IPS DF 6.9 (cell line): Measurements from ENCODE around the gene KIF2A.

Experiments
- DNase-seq: peaks from one replicate; pipeline ENCODE4 v3.0.0-alpha.2; 2013; ENCODE audit warnings: low read depth, low spot score
- H3K27ac ChIP-seq: one replicate; pipeline ENCODE4 v1.5.1; 2013; ENCODE audit warnings: low read length, control low read depth
- H3K27me3 ChIP-seq: 2 replicates; pipeline ENCODE4 v1.6.1; 2013; ENCODE audit warnings: mild to moderate bottlenecking, low read length; ENCODE audit not compliant: control insufficient read depth, insufficient read depth
- H3K36me3 ChIP-seq: 2 replicates; pipeline ENCODE4 v1.6.1; 2013; ENCODE audit warnings: low read length; ENCODE audit not compliant: control insufficient read depth, insufficient read depth
- H3K4me1 ChIP-seq: 2 replicates; pipeline ENCODE4 v1.6.1; 2013; ENCODE audit warnings: low read length; ENCODE audit not compliant: control insufficient read depth, insufficient read depth
- H3K4me3 ChIP-seq: 2 replicates; pipeline ENCODE4 v1.5.1; 2013; ENCODE audit warnings: mild to moderate bottlenecking, low read length
- H3K9me3 ChIP-seq: 2 replicates; pipeline ENCODE4 v1.6.1; 2013; ENCODE audit warnings: low read length, inconsistent platforms; ENCODE audit not compliant: control insufficient read depth, insufficient read depth
- WGBS: extraction: QIAGEN DNeasy Blood & Tissue Kit; methylation state at CpG from one replicate; pipeline ENCODE4 v1.1.7; 2013; ENCODE audit warnings: mixed read lengths, missing lambda C conversion rate; ENCODE audit not compliant: insufficient read length, insufficient coverage; 5-methylcytosine and 5-hydroxymethylcytosine counted together

Gene KIF2A

GRCh38 chr5:62342476-62342837, 36.5 kb downstream of the KIF2A start:
- Histone ChIP-seq H3K27ac (no peak overlapping the region), H3K4me1 (no peaks in the 10 kb centered on the region), H3K4me3 (no peak overlapping the region), H3K36me3 (no peaks in the 10 kb centered on the region), H3K9me3 (no peaks in the 10 kb centered on the region), H3K27me3 (no peaks in the 10 kb centered on the region)
- WGBS = no CpG with 5 or more reads among the region's 2 CpGs
- DNase-seq = no peak

- DNase-seq = no peak
- Histone ChIP-seq H3K27me3 (no peaks in the 10 kb centered on the region), H3K9me3 (no peaks in the 10 kb centered on the region), H3K4me1 (no peaks in the 10 kb centered on the region), H3K4me3 (no peak overlapping the region), H3K27ac (no peak overlapping the region), H3K36me3 (no peaks in the 10 kb centered on the region)
- 100% methylated on average over 1 of the region's 1 CpG for WGBS
These were observed 37.4 kb downstream of the KIF2A start for GRCh38 chr5:62343428-62343827.

- Histone ChIP-seq H3K4me1 (no peaks in the 10 kb centered on the region), H3K4me3 (no peak overlapping the region), H3K9me3 (no peaks in the 10 kb centered on the region), H3K27ac (no peak overlapping the region), H3K27me3 (no peaks in the 10 kb centered on the region), H3K36me3 (peaks cover 4% of the 10 kb centered on the region; the same call in 1 of the 2 replicates)
- WGBS = no CpG with 5 or more reads among the region's 2 CpGs
- no peak for DNase-seq
These were observed 40.7 kb downstream of the KIF2A start for GRCh38 chr5:62346748-62347147.

- Histone ChIP-seq H3K4me3 (no peak overlapping the region), H3K27me3 (no peaks in the 10 kb centered on the region), H3K4me1 (no peaks in the 10 kb centered on the region), H3K27ac (no peak overlapping the region), H3K36me3 (peaks cover 4% of the 10 kb centered on the region; the same call in 1 of the 2 replicates), H3K9me3 (no peaks in the 10 kb centered on the region)
- WGBS = 100% methylated on average over 1 of the region's 1 CpG
- no peak for DNase-seq
These were observed 41.9 kb downstream of the KIF2A start for GRCh38 chr5:62347928-62348327.

- no peak for DNase-seq
- Histone ChIP-seq H3K27ac (no peak overlapping the region), H3K27me3 (no peaks in the 10 kb centered on the region), H3K9me3 (no peaks in the 10 kb centered on the region), H3K4me1 (no peaks in the 10 kb centered on the region), H3K36me3 (peaks cover 4% of the 10 kb centered on the region; the same call in 1 of the 2 replicates), H3K4me3 (no peak overlapping the region)
- no CpG with 5 or more reads among the region's 1 CpG for WGBS
These were observed 42.9 kb downstream of the KIF2A start for GRCh38 chr5:62348723-62349481.

GRCh38 chr5:62354028-62354874, 48.2 kb downstream of the KIF2A start:
- Histone ChIP-seq H3K4me3 (no peak overlapping the region), H3K27me3 (no peaks in the 10 kb centered on the region), H3K36me3 (peaks cover 4% of the 10 kb centered on the region; the same call in 1 of the 2 replicates), H3K4me1 (no peaks in the 10 kb centered on the region), H3K9me3 (no peaks in the 10 kb centered on the region), H3K27ac (no peak overlapping the region)
- no peak for DNase-seq

GRCh38 chr5:62362701-62363100, 56.7 kb downstream of the KIF2A start:
- Histone ChIP-seq H3K9me3 (no peaks in the 10 kb centered on the region), H3K27me3 (no peaks in the 10 kb centered on the region), H3K27ac (no peak overlapping the region), H3K36me3 (peaks cover 5% of the 10 kb centered on the region; the same call in 1 of the 2 replicates), H3K4me3 (no peak overlapping the region), H3K4me1 (no peaks in the 10 kb centered on the region)
- no peak for DNase-seq
- no CpG with 5 or more reads among the region's 3 CpGs for WGBS

- no peaks in the 10 kb centered on the region for H3K27me3 ChIP-seq
- WGBS = no CpG with 5 or more reads among the region's 2 CpGs
- H3K9me3 ChIP-seq = no peaks in the 10 kb centered on the region
- no peak for DNase-seq
- H3K4me3 ChIP-seq = no peak overlapping the region
- no peak overlapping the region for H3K27ac ChIP-seq
- peaks cover 3% of the 10 kb centered on the region; the same call in 1 of the 2 replicates for H3K36me3 ChIP-seq
- H3K4me1 ChIP-seq = no peaks in the 10 kb centered on the region
These were observed 63.0 kb downstream of the KIF2A start for GRCh38 chr5:62369039-62369438.

DNA sequence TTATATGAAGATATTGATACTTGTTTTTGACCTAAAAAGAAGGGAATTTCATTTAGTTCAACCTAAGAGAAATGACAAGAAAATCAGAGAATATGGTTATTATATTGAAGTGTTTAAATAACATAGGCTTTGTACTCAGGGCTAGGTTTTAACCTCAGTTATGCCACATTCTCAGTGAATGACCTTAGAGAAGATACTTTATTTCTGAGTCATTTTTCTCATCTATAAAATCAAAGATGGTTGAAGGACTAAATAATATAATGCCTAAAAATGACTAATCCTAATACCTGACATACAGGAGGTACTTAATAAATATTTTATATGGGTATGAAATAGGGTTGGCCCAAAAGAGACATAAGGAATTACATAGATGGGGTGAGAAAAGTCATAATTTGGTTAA, 65.4 kb downstream of the KIF2A start:
- no peak for DNase-seq
- peaks cover 3% of the 10 kb centered on the region; the same call in 1 of the 2 replicates for H3K36me3 ChIP-seq
- H3K27ac ChIP-seq = no peak overlapping the region
- no peaks in the 10 kb centered on the region for H3K9me3 ChIP-seq
- no peak overlapping the region for H3K4me3 ChIP-seq
- no peaks in the 10 kb centered on the region for H3K27me3 ChIP-seq
- no peaks in the 10 kb centered on the region for H3K4me1 ChIP-seq

DNA sequence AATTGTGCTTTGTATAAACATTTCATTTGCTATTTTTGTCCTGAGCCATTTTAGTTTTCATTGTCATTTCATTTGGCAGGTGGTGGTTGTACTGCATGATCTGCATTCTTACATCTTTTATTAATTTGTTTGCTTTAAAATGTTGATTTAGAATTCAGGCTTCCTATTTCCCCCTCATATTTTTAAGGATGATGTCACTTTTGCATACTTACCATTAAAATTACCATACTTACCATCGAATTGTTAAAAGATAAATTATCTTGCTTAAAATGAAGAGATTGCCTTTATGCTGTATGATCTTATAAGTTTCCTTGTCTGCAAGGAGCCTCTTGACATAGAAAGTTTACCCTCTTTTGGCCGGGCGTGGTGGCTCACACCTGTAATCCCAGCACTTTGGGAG, 66.6 kb downstream of the KIF2A start:
- no peak overlapping the region for H3K27ac ChIP-seq
- WGBS = 100% methylated on average over 1 of the region's 3 CpGs
- H3K9me3 ChIP-seq = no peaks in the 10 kb centered on the region
- H3K27me3 ChIP-seq = no peaks in the 10 kb centered on the region
- peaks cover 3% of the 10 kb centered on the region; the same call in 1 of the 2 replicates for H3K36me3 ChIP-seq
- H3K4me1 ChIP-seq = no peaks in the 10 kb centered on the region
- no peak for DNase-seq
- no peak overlapping the region for H3K4me3 ChIP-seq
